GM18867 (cell line): ENCODE results near the gene CACNB2.

ENCODE experiments used
- ATAC-seq: cut with Tn5 transposase; IDR thresholded peaks from one replicate; pipeline ENCODE4 v1.9.1; 2021; ENCODE audit warnings: mild to moderate bottlenecking, moderate library complexity; ENCODE audit not compliant: unreplicated experiment

Gene CACNB2

GRCh38 chr10:18224626-18225445, 84.6 kb downstream of the CACNB2 start:
- no peak for ATAC-seq

GRCh38 chr10:18226336-18226735, 86.1 kb downstream of the CACNB2 start:
- ATAC-seq = no peak

DNA sequence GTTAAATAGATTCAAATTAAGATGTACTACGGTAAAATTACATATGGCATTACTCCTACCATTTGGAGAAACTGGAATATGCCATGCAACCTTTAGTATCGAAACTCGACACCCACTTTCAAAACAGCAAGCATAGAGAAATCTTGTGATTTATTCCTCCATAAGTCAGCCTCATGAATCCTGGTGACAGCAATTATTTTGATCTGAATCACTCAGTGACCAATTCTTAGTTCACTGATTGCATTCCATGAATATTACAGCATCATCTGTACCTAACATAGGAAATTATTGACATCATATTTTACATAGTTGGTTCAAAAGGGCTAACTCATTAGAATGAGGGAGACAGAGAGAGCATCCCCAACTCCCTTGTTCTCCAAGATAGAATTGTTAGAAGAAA, 89.6 kb downstream of the CACNB2 start:
- no peak for ATAC-seq

DNA sequence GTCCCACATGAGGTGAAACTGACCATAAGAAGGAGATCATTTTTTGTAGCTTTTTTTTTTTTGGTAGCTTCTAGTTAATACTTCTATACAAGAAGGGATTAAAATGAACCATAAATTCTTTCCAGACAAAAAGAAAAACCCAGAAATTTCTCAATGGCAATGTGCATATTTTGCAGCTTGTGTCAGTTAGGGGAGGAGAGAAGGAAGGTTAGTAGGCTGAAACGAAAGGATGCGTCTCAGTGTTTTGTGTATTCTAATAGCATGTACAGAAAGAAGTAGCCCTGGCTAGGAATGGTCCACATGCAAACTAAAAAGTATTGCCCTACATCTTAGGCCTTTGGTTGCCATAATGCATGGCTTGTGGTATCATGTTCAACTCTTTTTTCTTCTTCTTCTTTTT, 90.6 kb downstream of the CACNB2 start:
- no peak for ATAC-seq

- ATAC-seq = no peak
Observed at GRCh38 chr10:18231480-18231879, 91.3 kb downstream of the CACNB2 start.

DNA sequence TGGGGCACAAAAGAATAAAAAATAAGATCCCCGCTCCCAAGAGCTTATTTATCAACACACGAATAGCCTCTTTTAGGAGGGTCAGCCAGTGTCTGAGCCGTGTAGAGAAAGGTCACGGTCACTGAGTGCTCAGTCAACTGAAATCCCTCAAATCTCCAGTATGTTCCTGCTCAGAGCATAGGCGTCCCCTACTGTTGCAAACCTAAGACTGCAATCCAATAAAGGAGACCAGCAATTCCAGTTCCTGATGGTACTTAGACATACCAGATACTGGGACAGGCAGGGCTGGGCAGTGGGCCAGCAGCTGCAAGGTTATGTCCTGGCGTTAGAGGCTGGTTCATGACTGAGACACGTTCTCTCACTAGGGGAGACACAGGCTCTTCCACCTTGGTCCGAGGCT, 93.6 kb downstream of the CACNB2 start:
- no peak for ATAC-seq

- no peak for ATAC-seq
Observed at GRCh38 chr10:18235477-18235876, 95.3 kb downstream of the CACNB2 start.

DNA sequence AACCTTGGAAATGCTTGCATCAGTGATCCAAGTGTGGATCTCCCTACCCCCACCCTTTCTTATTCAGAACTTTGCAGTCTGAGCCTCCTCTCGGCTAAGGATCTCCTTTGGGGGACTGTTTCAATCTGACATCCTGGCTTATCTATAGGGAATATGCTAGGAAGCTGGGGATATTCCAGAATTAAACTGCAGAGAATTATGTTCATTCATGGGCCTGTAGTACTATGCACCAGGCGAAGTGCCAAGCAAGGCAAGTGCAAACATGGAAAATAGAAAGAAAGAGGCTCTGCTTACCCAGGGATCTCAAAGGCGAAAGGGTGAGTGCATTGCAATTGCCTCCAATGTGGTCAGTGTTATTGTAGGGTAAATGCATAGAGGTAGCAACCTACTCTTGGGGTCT, 96.5 kb downstream of the CACNB2 start:
- ATAC-seq = no peak

DNA sequence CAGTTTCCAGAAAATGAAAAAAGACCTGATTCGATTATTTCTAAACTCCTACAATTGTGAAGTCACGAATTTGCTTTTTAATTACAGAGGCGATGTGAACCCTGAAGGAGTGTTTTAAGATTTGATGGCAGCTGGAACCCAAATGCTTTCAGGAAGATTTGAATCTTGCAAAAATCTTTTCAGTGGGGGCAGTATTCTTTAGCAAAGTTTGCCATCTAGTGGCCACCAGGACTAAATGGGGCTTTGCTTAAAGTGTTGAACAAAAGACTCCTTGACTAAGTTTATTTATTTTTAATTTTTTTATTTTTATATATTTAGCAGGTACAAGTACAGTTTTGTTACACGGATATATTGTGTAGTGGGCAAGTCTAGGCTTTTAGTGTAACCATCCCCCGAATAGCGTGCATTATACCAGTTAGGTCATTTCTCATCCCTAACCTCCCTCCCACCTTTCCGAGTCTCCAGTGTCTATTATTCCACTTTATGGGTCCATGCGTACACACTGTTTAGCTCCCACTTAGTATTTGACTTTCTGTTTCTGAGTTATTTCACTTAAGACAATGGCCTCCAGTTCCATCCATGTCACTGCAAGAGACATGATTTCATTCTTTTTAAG, 98.8 kb downstream of the CACNB2 start:
- ATAC-seq = peak; percentile 58

- ATAC-seq = no peak
Observed at GRCh38 chr10:18240185-18240882, 100.1 kb downstream of the CACNB2 start.

DNA sequence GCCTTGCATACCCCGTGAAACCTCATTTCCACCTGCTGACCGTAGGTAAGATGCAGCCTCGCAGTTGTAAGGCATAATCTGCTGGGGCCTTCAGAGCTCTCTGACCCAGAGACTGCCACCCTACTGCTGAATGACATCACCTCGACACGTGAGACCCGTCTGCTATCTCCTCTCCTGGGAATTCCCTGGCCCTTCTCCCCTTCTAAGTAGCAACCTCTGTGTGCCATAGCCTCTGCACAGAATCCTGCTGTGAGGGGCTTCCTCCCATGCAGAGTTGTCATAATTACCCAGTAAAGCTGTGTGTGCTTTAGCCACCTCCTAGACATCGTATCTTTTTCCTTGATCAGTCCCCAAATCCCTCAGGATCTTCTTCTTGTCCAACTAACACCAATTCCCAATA, 106.7 kb downstream of the CACNB2 start:
- ATAC-seq = no peak

DNA sequence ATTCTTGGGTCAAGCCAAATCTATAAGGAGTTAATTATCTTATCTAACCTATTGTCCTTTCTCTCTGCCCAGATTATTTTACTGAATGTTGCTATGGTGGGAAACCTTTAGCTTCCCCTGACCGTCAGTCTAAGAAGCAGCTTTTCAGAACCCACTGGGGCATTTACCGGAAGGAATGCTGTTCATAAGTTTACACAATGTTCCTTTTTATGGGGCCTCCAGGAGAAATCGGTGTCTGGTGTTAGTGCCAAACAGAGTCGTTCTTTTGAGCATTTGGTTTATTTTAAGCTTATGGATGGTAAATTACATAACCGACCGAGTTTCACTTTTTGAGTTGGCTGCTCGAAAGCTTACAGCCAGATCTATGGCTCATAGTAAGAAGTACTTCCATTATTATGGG, 111.9 kb downstream of the CACNB2 start:
- ATAC-seq = no peak

DNA sequence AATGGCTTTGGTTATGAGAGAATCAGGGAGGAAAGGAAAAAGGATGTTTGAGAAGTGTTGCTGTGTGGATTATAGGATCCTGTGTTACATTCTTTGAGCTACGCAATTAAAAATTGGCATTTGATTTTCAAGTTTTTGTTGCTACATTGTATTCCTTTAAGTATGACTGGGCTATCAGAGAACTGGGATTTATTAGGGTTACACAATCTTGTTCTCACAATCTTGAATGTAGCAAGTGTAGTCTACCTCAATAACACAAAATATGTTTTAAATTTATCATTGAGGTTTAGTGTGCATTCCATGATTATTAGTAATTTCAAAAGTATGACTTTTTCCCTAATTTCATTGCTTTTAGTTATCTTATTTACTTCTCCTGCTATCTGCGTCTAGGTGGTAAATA, 113.9 kb downstream of the CACNB2 start:
- no peak for ATAC-seq

- no peak for ATAC-seq
Observed at GRCh38 chr10:18254692-18255091, 114.5 kb downstream of the CACNB2 start.

- ATAC-seq = no peak
Observed at GRCh38 chr10:18260310-18260922, 120.2 kb downstream of the CACNB2 start.

GRCh38 chr10:18261063-18261610, 120.9 kb downstream of the CACNB2 start:
- no peak for ATAC-seq

DNA sequence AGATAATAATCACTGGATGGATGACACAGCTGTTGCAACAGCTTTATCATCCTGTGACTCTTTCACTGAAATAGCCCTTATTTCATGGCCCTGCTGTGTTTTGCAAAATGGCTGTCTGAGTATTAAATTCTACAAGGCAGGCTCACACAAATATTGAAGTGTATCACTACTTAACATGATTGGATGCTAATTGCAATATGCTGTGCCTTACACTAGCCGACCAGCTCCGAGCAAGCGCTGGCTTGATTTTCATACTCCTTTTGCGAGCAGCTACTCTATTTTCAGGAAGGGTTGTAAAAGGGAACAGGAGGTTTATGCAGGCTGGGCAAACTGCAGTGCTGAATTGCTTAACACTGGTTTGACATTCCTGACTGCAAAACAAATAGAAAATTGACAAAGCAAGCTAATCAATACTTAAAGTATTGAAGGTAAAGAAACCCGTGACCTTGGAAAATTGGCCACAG, 121.6 kb downstream of the CACNB2 start:
- no peak for ATAC-seq

GRCh38 chr10:18264466-18265050, 124.3 kb downstream of the CACNB2 start:
- no peak for ATAC-seq

GRCh38 chr10:18268005-18268404, 127.8 kb downstream of the CACNB2 start:
- ATAC-seq = no peak

- no peak for ATAC-seq
Observed at GRCh38 chr10:18271491-18271890, 131.3 kb downstream of the CACNB2 start.

DNA sequence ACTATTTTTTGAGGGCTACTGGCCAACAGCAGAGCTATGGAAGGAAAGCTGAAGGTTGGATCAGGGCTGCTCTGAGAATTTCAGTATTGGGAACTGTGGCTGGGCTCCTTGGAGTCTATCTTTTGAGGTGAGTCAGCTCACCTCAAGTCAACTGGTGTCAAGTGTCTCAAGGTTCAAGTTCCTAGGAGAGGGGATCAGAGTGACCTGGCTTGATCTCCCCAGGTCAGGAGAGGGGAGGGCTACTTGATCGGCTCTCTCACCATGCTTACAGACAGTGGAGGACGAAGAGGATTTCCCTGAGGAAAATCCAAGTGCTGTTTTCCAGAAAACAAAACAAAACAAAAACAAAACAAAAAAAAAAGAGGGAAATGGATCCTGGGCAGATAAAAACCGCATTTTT, 132.8 kb downstream of the CACNB2 start:
- no peak for ATAC-seq
